HUES48 (cell line): ENCODE data around the gene PLEKHA8.
A peak's percentile ranks its signal among the peaks of the same experiment; 100 is the strongest.

Source experiments
- H3K27ac ChIP-seq: one replicate; pipeline ENCODE4 v1.7.0; 2013; ENCODE audit warnings: low read depth, low read length, inconsistent platforms
- H3K27me3 ChIP-seq: 2 replicates; pipeline ENCODE4 v1.6.1; 2013; ENCODE audit warnings: mild to moderate bottlenecking, low read length; ENCODE audit not compliant: control insufficient read depth, insufficient read depth
- H3K36me3 ChIP-seq: 2 replicates; pipeline ENCODE4 v1.6.1; 2013; ENCODE audit warnings: low read length; ENCODE audit not compliant: control insufficient read depth, insufficient read depth
- H3K4me1 ChIP-seq: 2 replicates; pipeline ENCODE4 v1.6.1; 2013; ENCODE audit warnings: mild to moderate bottlenecking, low read length; ENCODE audit not compliant: control insufficient read depth, insufficient read depth
- H3K4me3 ChIP-seq: 2 replicates; pipeline ENCODE4 v1.5.1; 2013; ENCODE audit warnings: mild to moderate bottlenecking, low read depth, low read length
- H3K9ac ChIP-seq: 2 replicates; pipeline ENCODE4 v1.6.1; 2013; ENCODE audit warnings: mild to moderate bottlenecking, low read depth, low read length, moderate library complexity
- H3K9me3 ChIP-seq: 2 replicates; pipeline ENCODE4 v1.6.1; 2013; ENCODE audit warnings: low read length; ENCODE audit not compliant: control insufficient read depth, insufficient read depth

PLEKHA8 gene

GRCh38 chr7:30065746-30066145 is 37.5 kb downstream of the PLEKHA8 start:
- Histone ChIP-seq H3K27ac (no peak overlapping the region), H3K9me3 (no peaks in the 10 kb centered on the region), H3K27me3 (no peaks in the 10 kb centered on the region), H3K4me3 (no peak overlapping the region), H3K4me1 (no peaks in the 10 kb centered on the region), H3K36me3 (peaks cover 57% of the 10 kb centered on the region), H3K9ac (no peak overlapping the region)

GRCh38 chr7:30066687-30067086 is 38.5 kb downstream of the PLEKHA8 start:
- no peak overlapping the region for H3K4me3 ChIP-seq
- no peaks in the 10 kb centered on the region for H3K9me3 ChIP-seq
- no peaks in the 10 kb centered on the region for H3K4me1 ChIP-seq
- no peaks in the 10 kb centered on the region for H3K27me3 ChIP-seq
- peaks cover 60% of the 10 kb centered on the region for H3K36me3 ChIP-seq
- no peak overlapping the region for H3K27ac ChIP-seq
- no peak overlapping the region for H3K9ac ChIP-seq

- H3K36me3 ChIP-seq: peaks cover 59% of the 10 kb centered on the region
- no peaks in the 10 kb centered on the region for H3K9me3 ChIP-seq
Measured at GRCh38 chr7:30068117-30068516, 39.9 kb downstream of the PLEKHA8 start.

GRCh38 chr7:30069096-30069867 is 41.1 kb downstream of the PLEKHA8 start:
- no peak overlapping the region for H3K4me3 ChIP-seq
- no peaks in the 10 kb centered on the region for H3K4me1 ChIP-seq
- no peaks in the 10 kb centered on the region for H3K27me3 ChIP-seq
- H3K36me3 ChIP-seq: peaks cover 47% of the 10 kb centered on the region
- no peak overlapping the region for H3K9ac ChIP-seq
- no peaks in the 10 kb centered on the region for H3K9me3 ChIP-seq
- no peak overlapping the region for H3K27ac ChIP-seq

More at GRCh38 chr7:30068117-30068516, 39.9 kb downstream of the PLEKHA8 start:
- H3K27me3 ChIP-seq: no peaks in the 10 kb centered on the region
- no peak overlapping the region for H3K27ac ChIP-seq
- no peak overlapping the region for H3K4me3 ChIP-seq
- H3K4me1 ChIP-seq: no peaks in the 10 kb centered on the region
- no peak overlapping the region for H3K9ac ChIP-seq

GRCh38 chr7:30070052-30070451 is 41.8 kb downstream of the PLEKHA8 start:
- no peaks in the 10 kb centered on the region for H3K4me1 ChIP-seq
- H3K27me3 ChIP-seq: no peaks in the 10 kb centered on the region
- H3K36me3 ChIP-seq: peaks cover 43% of the 10 kb centered on the region
- no peak overlapping the region for H3K9ac ChIP-seq
- H3K4me3 ChIP-seq: no peak overlapping the region
- no peak overlapping the region for H3K27ac ChIP-seq
- no peaks in the 10 kb centered on the region for H3K9me3 ChIP-seq

GRCh38 chr7:30072735-30073134 is 44.5 kb downstream of the PLEKHA8 start:
- no peak overlapping the region for H3K4me3 ChIP-seq
- H3K9ac ChIP-seq: no peak overlapping the region
- H3K27ac ChIP-seq: no peak overlapping the region
- no peaks in the 10 kb centered on the region for H3K9me3 ChIP-seq
- peaks cover 32% of the 10 kb centered on the region; the same call in 1 of the 2 replicates for H3K36me3 ChIP-seq
- no peaks in the 10 kb centered on the region for H3K27me3 ChIP-seq
- H3K4me1 ChIP-seq: peaks cover 3% of the 10 kb centered on the region; the same call in 1 of the 2 replicates

GRCh38 chr7:30074422-30075030 is 46.3 kb downstream of the PLEKHA8 start:
- Histone ChIP-seq H3K4me1 (peaks cover 3% of the 10 kb centered on the region; the same call in 1 of the 2 replicates), H3K9ac (no peak overlapping the region), H3K36me3 (peaks cover 41% of the 10 kb centered on the region), H3K27me3 (no peaks in the 10 kb centered on the region), H3K4me3 (no peak overlapping the region), H3K9me3 (no peaks in the 10 kb centered on the region), H3K27ac (no peak overlapping the region)

GRCh38 chr7:30076411-30076810 is 48.2 kb downstream of the PLEKHA8 start:
- H3K27ac ChIP-seq: no peak overlapping the region
- peaks cover 17% of the 10 kb centered on the region for H3K4me1 ChIP-seq
- peaks cover 40% of the 10 kb centered on the region for H3K36me3 ChIP-seq
- H3K27me3 ChIP-seq: no peaks in the 10 kb centered on the region
- H3K9ac ChIP-seq: no peak overlapping the region
- H3K9me3 ChIP-seq: no peaks in the 10 kb centered on the region
- no peak overlapping the region for H3K4me3 ChIP-seq

GRCh38 chr7:30078280-30078679 is 50.1 kb downstream of the PLEKHA8 start:
- peaks cover 17% of the 10 kb centered on the region for H3K4me1 ChIP-seq
- no peaks in the 10 kb centered on the region for H3K27me3 ChIP-seq
- H3K27ac ChIP-seq: no peak overlapping the region
- H3K9ac ChIP-seq: no peak overlapping the region
- H3K36me3 ChIP-seq: peaks cover 26% of the 10 kb centered on the region
- H3K9me3 ChIP-seq: no peaks in the 10 kb centered on the region
- H3K4me3 ChIP-seq: no peak overlapping the region

GRCh38 chr7:30079880-30080279 is 51.7 kb downstream of the PLEKHA8 start:
- Histone ChIP-seq H3K4me1 (peaks cover 17% of the 10 kb centered on the region), H3K36me3 (peaks cover 26% of the 10 kb centered on the region)

GRCh38 chr7:30080818-30081217 is 52.6 kb downstream of the PLEKHA8 start:
- Histone ChIP-seq H3K27ac (no peak overlapping the region), H3K9ac (no peak overlapping the region)

More at GRCh38 chr7:30079880-30080279, 51.7 kb downstream of the PLEKHA8 start:
- no peaks in the 10 kb centered on the region for H3K9me3 ChIP-seq
- no peak overlapping the region for H3K4me3 ChIP-seq
- no peak overlapping the region for H3K27ac ChIP-seq
- no peaks in the 10 kb centered on the region for H3K27me3 ChIP-seq
- no peak overlapping the region for H3K9ac ChIP-seq

More at GRCh38 chr7:30080818-30081217, 52.6 kb downstream of the PLEKHA8 start:
- Histone ChIP-seq H3K4me1 (peaks cover 17% of the 10 kb centered on the region), H3K4me3 (peak overlapping the region; percentile 8; the same call in 1 of the 2 replicates), H3K27me3 (no peaks in the 10 kb centered on the region), H3K36me3 (peaks cover 18% of the 10 kb centered on the region), H3K9me3 (no peaks in the 10 kb centered on the region)
